Ramos (cell line): ENCODE results near the gene SLC26A9.

Experiments
- in situ Hi-C: fragments of 300-500 bp; cut with MboI; formaldehyde crosslinking; loops from one replicate; pipeline ENCODE4 v1.14.3; 2022; ENCODE audit warnings: low sequenced_read_pairs; ENCODE audit not compliant: unreplicated experiment

Gene SLC26A9

DNA sequence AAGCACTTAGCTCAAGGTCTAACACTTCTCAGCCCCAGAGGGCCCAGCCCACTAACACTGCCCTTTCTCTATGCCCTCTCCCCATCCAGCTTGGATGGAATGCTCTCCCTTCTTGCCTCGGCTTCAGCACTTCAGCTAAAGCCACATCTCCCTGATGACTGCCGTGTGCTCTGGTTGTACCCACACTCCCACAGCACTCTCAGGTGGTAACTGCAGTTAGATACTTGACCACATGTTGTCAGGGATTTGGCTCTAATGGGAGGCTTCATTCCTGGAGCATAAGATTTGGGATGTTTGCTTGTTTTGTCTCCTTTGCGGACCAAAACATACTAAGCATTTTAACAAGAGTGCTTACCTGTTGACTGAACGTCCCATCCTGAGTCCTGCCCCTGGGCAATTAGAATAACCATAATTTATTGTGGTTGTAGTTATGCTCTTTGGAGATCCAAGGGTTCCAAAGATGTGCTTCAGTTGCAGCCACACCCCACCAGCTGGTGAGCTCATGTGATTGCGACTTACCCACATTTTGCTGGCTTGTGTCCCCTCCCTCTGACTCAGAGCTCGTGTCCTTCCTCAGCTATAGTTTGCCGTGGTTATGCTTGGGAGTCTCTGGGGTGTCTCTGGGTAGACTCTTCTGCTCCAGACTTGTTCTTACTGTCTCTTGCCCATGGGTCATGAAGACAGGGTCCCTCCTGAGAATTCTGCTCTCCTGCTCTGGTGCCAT is 7.7 kb upstream of the SLC26A9 start:
- in situ Hi-C loops = loop anchor here (25.0 kb wide), 1 partner anchor 389 kb away; a partner anchor contains a TSS

DNA sequence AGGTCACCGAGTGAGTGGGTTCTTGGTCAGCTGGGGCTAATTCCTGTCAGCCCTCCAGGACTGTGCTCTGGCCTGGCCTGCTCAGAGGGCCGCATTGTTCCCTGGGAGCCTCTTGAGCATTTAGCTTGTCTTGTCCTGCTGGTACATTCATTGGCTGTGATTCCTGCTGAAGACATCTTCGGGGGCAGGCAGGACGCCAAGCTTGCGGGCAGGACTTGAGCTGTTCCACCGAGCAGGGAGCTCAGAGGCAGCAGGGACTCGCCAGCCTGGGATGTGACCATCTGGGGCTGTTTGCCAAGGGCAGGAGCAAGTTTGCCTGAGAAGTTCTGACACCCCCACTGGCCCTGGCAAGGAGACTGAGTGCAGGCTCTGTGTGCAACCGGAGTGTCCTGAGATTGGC is 7.0 kb upstream of the SLC26A9 start:
- in situ Hi-C loops = loop anchor here (25.0 kb wide), 1 partner anchor 388 kb away; a partner anchor contains a TSS

DNA sequence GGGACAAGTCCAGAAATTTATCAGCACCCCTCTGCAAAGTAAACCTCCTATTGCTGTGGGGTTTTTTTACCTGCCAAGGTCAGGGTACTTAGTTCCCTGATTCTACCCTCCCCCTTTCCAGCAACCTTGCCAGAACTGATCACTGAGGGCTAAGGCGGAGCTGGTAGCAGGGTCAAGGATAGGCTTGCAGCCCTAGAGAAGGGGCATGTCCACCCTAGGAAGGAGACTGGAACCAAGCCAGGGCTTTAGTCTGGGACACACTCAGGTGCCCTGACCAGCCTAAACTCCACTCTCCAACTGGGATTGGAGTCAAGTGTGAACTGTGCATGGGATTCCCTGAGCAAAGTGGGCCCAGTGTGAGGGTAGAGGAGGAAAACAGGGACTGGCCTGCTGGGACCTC is 6.5 kb upstream of the SLC26A9 start:
- in situ Hi-C loops = loop anchor here (25.0 kb wide), 1 partner anchor 387 kb away; a partner anchor contains a TSS

DNA sequence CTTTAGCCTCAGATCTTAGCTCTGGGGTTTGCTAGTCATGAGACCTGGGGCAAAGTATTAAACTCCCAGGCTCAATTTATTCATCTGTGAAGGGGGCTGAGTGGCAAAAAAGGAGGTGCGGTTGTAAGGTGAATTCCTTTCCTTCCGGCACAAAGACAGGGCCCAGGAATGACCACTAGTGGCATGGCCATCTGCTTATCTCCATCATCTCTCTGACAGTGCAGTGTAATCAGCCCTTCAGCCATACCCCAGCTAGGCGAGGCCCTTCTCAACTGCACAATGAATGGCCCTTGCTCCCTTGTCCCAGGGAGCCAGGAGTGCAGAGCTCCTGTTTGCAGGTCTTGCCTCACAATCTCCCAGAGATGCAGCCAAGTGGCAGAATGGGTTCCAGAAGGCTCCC is 5.6 kb upstream of the SLC26A9 start:
- in situ Hi-C loops = no loop called here

DNA sequence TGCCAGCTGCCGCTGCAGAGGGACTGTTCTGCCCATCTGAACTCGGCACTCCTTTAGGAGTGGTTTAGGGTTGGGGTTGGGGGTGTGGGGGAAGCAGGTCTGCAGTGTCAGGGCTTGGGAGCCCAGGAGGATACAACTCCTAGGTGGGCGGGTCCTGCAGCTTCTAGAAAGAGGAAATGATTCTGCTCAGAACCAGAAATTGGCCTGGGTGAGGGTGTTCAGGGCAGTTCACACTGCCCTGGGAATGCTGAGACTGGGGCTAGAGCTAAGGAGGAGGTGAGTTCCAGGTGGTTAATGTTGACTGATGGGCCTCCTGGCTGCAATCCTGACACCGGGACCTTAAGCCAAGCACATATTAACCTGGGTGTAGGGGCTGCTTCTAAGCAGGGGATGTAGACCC is 4.8 kb upstream of the SLC26A9 start:
- in situ Hi-C loops = no loop called here

DNA sequence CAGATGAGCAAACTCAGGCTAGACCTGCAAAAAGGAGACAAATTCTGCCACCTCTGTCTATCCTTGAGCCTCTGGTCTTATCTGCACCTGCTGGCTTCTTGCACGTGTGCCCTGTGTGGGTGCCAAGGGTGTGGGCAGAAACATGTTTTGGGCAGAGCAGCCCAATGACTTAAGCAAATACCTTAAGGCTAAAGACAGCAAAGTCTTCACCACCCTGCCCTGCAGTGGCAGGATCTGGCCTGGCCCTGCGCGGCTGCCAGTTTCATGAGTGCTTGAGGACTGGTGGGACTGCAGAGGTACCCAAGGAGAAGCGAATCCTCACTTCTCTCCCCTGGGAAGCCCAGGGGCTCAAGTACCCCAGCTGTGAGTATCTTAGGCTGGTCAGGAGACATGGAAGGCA is 3.8 kb upstream of the SLC26A9 start:
- in situ Hi-C loops = no loop called here

DNA sequence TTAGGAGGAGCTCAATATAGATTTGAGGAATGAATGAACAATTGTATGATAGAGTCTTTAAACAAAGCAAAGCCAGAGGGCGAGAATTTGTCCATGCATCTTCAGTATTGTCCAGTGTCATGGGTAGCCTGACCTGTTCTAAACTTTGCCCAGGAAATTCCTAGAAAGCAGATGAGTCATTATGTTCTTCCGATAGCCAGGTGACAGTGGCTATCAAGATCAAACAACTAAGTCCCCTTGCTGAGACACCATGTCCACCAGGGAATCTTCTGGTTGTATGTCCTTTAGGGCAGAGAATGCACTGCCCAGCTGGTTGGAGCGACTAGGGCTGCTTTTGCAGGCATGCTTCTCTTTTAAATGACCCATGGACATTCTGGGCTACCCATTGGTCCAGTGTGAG is 1.8 kb upstream of the SLC26A9 start:
- in situ Hi-C loops = no loop called here

DNA sequence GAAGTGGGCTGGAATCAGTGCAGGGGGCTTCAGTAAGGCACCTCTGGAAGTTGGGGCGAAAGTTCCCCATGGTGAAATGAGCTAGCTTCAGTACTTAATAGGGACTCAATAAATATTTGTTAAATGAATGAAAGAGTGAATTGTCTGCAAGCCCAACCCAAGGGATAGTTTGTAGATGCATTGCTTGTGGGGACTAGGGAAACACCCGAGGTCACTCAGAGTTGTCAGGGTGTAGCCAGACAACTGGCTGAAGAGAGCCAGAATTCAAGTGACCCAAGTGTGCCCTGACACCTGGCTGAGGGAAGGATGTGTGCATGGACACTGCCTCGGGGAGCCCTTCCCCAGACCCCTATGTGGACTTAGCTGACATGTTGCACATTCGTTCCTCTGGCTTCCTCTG is 1.3 kb upstream of the SLC26A9 start:
- in situ Hi-C loops = no loop called here

DNA sequence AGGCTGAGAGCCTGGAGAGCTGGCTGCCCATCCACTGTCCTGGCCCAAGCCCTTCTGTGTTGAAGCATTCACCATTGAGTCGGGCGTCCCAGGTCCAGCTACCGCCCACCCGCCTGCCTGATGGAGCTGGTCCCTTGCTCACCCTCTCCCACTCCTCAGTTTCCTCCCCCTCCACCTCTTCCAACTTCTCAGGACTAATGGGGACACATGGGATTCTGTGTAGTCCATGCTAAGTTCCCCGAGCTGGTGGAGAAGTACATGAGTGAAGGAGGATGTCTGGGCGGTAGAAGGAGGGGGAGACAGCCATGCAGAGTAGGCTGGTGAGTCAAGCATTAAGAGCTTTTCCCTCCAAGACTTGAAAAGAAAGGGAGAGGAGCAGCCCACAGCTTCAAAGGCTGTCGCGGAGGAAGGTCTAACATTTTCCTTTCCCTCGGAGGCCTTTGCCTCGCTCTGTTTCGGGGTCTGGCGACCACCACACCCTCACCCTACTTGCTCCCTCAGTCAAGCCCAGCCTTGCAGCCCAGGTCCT is 561 bp downstream of the SLC26A9 start:
- in situ Hi-C loops = no loop called here

DNA sequence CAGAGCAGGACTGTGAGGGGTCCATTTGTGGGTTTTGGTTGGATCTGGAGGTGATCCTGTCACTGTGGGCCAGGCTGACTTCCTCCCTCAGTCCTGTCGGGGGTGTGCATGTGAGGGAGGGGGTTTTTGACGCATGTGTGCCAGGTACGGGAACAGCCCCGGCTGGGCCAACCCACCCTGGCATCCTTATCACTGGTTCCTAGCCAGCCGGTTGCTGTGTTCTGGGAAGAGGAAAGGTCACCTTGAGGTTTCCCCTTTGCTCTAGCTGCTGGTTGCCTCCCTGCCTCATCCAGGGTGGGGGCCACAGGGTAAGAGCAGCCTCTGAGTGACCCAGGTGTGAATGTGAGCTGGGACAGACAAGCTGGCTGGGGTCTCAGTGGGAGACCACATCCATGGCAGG is 2.5 kb downstream of the SLC26A9 start:
- in situ Hi-C loops = no loop called here

DNA sequence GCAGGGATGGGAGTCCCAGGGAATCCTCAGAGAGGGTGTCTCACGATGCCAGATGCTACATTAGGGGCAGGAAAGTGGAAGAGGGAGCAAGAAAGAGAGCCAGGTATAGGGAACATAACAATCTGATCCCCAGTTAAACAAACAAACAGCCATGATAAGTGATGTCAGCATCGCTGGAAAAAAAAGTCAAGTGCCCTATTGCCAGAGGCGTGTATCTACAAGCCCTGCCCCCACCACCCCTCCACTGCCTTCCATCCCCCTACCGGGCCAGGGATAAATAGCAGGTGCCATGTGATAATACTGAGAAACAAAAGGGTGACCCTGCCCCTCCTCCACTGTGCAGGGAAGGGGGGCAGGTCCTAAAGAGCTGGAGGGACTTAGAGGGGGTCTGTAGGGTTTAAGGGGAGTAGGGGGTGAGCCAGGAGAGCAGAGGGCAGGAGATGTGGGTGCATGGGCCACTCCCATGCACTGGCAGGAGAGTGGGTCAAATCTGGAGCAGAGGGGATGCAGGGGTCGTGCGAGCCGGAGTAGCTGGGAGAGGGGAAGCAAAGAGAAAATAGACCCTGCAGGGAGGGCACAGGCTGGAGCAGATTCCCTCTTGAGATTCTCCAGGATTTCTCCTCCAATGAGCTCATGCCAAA is 3.4 kb downstream of the SLC26A9 start:
- in situ Hi-C loops = no loop called here

DNA sequence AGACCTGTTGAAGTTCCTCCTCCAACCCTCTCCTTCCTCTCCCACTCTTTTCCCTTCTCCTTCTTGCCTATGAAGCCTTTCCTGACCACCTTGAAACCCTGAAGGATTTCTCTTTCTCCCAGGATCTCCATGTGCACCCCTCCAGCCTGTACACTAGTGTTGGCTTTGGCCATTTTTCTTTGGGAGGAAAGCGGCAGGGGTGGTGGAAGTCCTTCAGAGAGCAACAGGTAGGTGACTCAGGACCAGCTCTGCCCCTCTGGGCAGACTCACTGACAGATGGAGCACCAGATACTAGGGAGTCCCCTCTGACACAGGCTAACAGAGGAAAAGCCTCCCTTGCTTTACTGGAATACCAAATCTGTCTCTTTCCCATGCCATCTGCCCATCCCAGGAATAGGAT is 4.6 kb downstream of the SLC26A9 start:
- in situ Hi-C loops = no loop called here

DNA sequence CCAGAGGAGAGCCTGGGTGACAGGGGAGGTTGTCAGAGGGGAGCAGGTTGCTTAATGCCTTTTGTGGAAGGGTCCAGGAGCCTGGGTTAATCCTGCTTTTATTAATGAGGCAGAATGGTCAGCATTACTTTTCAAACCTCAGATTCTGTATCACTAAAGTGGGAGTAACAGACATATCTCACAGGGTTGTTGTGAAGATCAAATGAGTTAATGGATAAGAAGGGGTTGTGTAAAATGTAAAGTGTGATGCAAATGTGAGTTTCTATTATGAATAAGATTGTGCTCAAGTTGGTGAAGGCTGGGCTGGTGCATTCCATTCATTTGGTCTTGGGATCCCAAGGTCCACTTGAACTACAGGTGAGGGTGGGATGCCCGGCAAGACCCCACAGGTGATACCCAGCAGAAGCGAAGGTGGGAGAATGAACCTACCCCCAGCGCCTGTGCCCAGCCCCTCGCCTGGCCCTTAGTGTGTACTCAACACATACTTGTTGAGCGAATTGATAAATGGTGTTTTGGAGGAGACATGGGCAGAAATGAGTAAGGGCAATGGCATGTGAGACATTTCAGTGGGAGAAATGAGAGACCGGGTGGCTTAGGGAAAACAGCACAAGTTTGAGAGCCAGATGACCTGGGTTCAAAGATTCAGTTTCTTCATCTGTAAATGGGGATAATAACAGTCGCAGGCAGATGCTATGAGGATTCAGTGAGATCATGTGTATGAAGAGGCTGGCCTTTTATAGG is 6.2 kb downstream of the SLC26A9 start:
- in situ Hi-C loops = no loop called here

DNA sequence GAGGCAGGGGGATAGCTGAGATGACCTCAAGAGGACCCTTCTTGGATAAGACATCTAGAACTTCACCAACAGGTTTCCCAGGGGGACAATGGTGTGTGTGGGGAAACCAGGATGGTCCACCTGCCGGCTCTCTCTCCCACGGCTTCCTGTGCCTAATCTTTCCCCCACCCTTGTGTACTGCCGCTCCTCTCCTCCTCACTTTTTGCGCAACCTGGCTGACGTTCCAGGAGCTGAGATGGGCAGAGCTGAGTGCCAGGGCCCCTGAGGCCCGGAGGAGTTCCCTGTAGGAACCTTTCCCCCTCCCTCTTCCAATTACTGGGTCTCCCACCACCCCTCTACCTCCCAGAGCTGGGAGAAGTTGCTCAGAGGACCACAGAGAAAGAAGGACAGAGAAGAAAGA is 6.9 kb downstream of the SLC26A9 start:
- in situ Hi-C loops = no loop called here

DNA sequence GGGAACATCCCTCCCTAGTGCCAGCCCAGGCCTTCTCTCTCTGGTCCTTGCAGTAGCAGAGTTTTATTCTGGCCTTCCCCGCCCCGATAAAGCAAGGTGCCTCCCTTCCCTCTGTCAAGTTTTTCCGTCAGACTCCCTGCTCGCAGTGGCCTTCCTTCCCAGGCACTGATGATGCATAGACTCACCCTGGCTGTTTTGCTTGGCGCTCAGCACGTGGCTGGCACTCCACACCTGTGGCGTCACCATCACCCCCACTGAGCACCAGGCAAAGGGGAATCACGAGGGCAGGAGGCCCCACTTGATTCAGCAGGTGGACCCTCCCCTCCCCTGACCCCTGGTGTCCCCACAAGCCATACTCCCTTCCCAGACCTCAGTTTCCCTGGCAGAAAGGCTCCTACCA is 7.4 kb downstream of the SLC26A9 start:
- in situ Hi-C loops = no loop called here

DNA sequence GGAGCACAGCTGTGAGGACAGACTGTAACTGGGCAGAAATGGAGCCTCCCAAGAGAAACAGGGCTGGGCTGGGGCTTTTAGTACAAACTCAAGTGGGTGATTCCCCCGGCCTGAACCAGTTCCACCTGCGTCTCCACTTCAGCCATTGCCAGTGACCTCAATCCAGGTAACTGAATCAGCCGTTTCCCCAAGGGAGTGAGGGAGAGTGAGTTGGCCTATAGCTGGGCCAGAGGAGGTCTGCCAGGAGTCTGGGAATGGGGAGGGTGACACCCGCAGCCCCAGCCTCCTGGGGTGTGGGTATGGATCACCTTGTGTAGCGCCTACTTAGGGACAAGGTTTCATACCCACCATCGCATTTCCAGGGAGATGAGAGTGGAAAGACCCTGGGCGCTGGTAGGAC is 8.5 kb downstream of the SLC26A9 start:
- in situ Hi-C loops = no loop called here

DNA sequence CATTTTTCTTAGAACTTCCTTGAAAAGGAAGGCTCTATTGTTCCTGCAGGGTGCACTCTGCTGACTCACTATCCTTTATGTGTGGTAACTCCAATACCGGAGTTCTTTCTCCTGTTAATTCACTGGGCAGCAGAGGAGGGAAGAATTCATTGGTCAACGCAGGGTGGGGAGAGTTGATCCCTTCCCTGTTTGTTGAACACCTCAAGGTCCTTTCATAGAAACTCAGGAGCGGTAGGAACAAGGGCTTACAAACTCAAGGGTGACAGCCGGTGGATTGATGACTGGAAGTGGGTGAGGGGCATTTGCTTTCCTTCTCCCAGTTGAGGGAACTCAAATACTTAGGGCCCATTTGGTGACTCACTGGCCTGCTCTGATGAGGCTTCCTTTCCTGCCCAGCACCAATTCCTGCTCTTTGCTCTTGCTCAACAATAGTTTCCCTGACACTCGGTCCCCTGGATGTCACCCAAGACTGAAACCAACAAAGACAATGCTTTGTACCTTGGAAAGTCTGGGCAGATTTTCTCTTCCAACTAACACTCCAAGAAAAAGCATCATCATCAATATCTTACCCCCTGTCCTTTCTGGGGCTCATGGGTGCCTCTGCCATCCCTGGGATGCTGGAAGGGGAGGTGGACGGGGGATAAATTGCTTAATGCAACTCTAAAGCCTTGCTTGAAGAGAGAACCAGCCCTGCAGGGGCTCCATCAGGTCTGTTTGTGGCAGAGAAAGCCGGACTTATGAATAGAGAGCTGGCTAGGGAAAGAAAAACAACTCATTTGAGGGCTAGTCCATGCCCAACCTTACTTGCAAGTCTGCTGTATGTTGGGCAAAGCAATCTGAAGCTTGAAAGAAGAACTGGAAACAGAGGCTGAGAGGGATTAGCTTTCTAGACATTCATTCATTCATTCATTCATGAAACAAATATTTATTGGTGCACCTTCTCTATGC is 9.3 kb downstream of the SLC26A9 start:
- in situ Hi-C loops = no loop called here

DNA sequence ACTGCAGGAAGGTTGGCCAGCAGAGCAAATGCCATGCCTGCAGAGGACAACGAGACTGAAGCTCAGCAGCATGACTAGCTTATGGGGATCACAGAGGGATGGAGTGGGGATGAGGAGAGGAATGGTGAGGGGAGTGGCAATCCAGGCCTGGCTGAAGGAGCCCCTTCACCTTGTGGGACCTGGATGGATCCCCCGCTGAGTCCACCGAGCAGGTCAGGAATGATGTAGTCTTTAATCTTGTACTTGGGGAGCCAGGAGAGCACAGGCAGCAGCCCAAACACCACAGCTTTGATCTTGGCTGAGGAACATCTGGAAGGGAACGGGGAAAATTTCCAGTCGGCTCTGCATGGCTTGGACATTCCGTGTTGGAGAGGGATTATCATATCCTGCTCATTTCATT is 10.5 kb downstream of the SLC26A9 start:
- in situ Hi-C loops = no loop called here

DNA sequence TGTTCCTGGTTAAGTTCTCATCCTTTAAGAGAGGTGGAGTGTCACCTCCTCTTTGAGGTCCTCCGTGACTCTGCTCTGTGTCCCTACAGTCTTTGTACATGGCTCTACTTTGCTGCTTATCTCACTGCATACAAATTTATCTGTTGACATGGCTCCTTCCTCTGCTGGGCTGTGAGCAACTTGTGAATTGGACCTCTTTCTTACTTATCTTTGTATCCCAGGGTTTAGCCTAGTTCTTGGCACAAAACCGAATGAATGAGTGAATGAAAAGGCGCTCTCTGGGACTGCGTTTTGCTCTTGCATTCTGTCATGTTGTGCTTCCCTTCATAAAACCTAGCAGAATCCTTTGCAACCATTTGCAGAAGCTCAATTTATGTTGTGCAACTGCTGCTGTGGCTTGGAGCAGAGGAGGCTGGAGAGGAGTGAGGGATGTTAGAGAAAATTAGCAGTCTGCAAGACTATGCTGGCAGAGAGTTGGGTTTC is 12.4 kb downstream of the SLC26A9 start:
- in situ Hi-C loops = no loop called here

DNA sequence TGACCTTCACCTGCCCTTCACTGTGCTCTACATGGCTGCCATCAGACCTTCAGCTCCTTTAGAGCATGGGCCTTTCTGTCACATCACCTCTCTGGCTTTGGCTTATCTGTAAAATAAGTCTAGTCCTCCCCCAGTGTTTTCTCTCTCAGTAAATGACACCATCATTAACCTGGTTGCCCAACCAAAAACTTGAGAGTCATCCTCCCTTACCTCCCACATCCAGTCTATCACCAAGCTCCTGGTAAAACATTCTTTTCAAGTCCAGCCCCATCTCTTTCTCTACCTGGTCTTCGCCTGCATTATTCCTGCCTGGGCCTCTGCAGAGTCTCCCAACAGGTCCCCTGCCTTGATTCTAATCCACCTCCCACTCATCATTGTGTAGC is 13.1 kb downstream of the SLC26A9 start:
- in situ Hi-C loops = no loop called here
